Psoas muscle (tissue), 8 donors: ENCODE data around the gene AHSP. TPM values are rescaled to one million over a fixed set of nuclear protein-coding genes. Genes with fewer than 3 reads are reported as not detected.

Source experiments
- ATAC-seq, 4 donors: fragments of 200-7000 bp; cut with Tn5 transposase; one replicate each; pipeline ENCODE4 v1.9.1; 2020; ENCODE audit warnings: moderate library complexity in 3 of 4, mild to moderate bottlenecking in 2 of 4
- DNase-seq, 2 donors: peaks; one replicate each; pipeline ENCODE4 v3.0.0-alpha.2; 2020
- H3K27ac ChIP-seq: fragments of 200-600 bp; one replicate; pipeline ENCODE4 v1.8.0; 2022
- H3K27me3 ChIP-seq, 3 donors: fragments of 200-600 bp in 1 of 3; one replicate each; pipeline versions ENCODE4 v1.6.1 to v1.8.0; 2013 to 2022; ENCODE audit warnings: low read length in 2 of 3, mild to moderate bottlenecking in 2 of 3, moderate library complexity in 1 of 3; ENCODE audit not compliant: insufficient read depth in 3 of 3
- H3K36me3 ChIP-seq, 2 donors: fragments of 200-600 bp in 1 of 2; one replicate each; pipeline versions ENCODE4 v1.6.1 to v1.8.0; 2013 to 2022; ENCODE audit warnings: low read depth in 1 of 2, mild to moderate bottlenecking in 1 of 2, moderate library complexity in 1 of 2; ENCODE audit not compliant: insufficient read depth in 1 of 2
- H3K4me1 ChIP-seq: fragments of 200-600 bp; one replicate; pipeline ENCODE4 v1.8.0; 2022
- H3K4me3 ChIP-seq: fragments of 200-600 bp; one replicate; pipeline ENCODE4 v1.8.0; 2022; ENCODE audit warnings: mild to moderate bottlenecking
- H3K9me3 ChIP-seq: fragments of 200-600 bp; one replicate; pipeline ENCODE4 v1.8.0; 2022
- WGBS, 3 donors: extraction: QIAGEN DNeasy Blood & Tissue Kit; methylation state at CpG; one replicate each; pipeline versions ENCODE4 v1.1.6 to v1.1.7; 2013; 5-methylcytosine and 5-hydroxymethylcytosine counted together
- intact Hi-C, 2 donors: fragments of 100-400 bp; cut with DNase I; formaldehyde crosslinking; loops; one replicate each; pipeline versions ENCODE4 v1.11.0 to v1.14.2; 2022
- polyA plus RNA-seq, 3 donors: library from polyadenylated mRNA; stranded (reverse); fragments of 200-250 nt; gene quantifications; one replicate each; pipeline ENCODE4 v1.2.3, GENCODE V29; 2013
- total RNA-seq, 4 donors: library from RNA; stranded (reverse); fragmentation: NEBNext Ultra II Directional in 2 of 4; extraction: Animal tissue kit (Norgen Biotek cat#: 25700) in 2 of 4; gene quantifications; one replicate each; pipeline versions ENCODE4 v1.2.1 to v1.2.4, GENCODE V29; 2021 to 2023
- TF ChIP-seq, protein P1 (sequence below): fragments of 200-600 bp; IDR thresholded peaks from one replicate; pipeline ENCODE4 v1.8.0; 2022; ENCODE audit warnings: antibody characterized with exemption
- donor health status: healthy with polysubstance abuse.
- donor health status: DM: no; HTN: no; CAD: no; lungs with moderate emphysema.
- donor health status: Bipolar disorder and iron deficiency.
- donor health status: healthy.
- donor health status: DM: yes; HTN: yes; CAD: no.
- donor health status: DM: no; HTN: no; CAD: no.
- donor health status: DM: no; HTN: no; CAD: no.
- donor health status: DM: yes; HTN: yes; CAD: no.

Gene AHSP
- total and polyA plus RNA-seq, 7 donors, result 3.5 TPM; not detected in 6

GRCh38 chr16:31525113-31525512 is 2.6 kb upstream of the AHSP start:
- Histone ChIP-seq H3K36me3 (no peaks in the 10 kb centered on the region), H3K27ac (no peak overlapping the region), H3K4me3 (no peak overlapping the region), H3K4me1 (no peaks in the 10 kb centered on the region), H3K27me3 (peaks cover 0 to 28% (median 14%) of the 10 kb centered on the region in 3 donors), H3K9me3 (no peaks in the 10 kb centered on the region)
- TF ChIP-seq, protein P1, sequence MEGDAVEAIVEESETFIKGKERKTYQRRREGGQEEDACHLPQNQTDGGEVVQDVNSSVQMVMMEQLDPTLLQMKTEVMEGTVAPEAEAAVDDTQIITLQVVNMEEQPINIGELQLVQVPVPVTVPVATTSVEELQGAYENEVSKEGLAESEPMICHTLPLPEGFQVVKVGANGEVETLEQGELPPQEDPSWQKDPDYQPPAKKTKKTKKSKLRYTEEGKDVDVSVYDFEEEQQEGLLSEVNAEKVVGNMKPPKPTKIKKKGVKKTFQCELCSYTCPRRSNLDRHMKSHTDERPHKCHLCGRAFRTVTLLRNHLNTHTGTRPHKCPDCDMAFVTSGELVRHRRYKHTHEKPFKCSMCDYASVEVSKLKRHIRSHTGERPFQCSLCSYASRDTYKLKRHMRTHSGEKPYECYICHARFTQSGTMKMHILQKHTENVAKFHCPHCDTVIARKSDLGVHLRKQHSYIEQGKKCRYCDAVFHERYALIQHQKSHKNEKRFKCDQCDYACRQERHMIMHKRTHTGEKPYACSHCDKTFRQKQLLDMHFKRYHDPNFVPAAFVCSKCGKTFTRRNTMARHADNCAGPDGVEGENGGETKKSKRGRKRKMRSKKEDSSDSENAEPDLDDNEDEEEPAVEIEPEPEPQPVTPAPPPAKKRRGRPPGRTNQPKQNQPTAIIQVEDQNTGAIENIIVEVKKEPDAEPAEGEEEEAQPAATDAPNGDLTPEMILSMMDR, result no peak
- intact Hi-C loops, result no loop called here
- WGBS, 3 donors, result 82 to 84% (median 83%) methylated on average over 3 of the region's 3 CpGs
- DNase-seq (no peak), ATAC-seq (no peak)

GRCh38 chr16:31528523-31529107 is 915 bp downstream of the AHSP start:
- H3K4me1 ChIP-seq, result no peaks in the 10 kb centered on the region
- peak overlapping the region; percentile 47 for H3K4me3 ChIP-seq
- no peak overlapping the region for H3K27ac ChIP-seq
- peaks cover 0 to 60% (median 20%) of the 10 kb centered on the region in 3 donors for H3K27me3 ChIP-seq
- no peaks in the 10 kb centered on the region for H3K9me3 ChIP-seq
- DNase-seq, result no peak
- TF ChIP-seq, protein P1, result no peak
- intact Hi-C loops, result no loop called here
- no peaks in the 10 kb centered on the region for H3K36me3 ChIP-seq
- WGBS, 3 donors, result 15 to 27% (median 21%) methylated on average over 11 of the region's 11 CpGs
- ATAC-seq, result no peak

DNA sequence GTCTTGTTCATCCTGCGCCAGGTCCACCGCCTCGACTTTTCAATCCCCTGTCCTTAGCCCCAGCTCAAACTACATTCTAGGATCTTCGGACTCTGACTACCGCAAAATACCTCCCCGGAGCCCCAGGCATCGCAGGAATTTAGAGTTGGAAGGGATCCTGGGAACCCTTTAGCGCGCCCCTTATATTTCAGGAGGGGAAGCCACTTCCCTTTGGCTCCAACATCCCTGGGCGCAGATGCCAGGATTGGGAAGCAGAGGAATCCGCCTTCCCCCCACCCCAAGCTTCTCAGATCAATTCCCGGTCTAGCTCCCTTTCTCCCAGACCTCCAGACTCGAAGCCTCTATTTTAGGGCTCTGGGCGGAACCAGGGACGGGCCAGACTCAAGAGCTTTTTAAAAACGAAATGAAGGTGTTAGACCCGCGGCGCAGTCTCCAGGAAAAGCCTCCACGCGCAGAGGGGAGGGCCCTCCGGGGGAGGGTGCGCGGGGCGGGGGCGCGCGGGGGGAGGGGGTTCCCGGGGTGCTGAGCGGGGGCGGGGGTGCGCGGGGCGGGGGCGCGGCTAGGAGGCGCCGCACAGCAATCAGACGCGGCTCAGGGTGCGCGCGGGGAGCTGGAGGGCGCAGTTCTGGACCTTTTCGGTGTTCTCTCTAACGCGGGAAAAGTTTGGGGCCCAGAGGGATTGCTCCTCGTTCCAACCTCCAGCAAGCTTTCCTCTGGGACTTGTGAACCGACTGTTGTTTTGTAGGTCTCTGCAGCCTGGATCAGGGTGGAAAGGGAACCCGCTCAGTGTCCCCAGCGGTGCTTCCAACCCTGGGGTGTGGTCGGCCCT is 1.6 kb downstream of the AHSP start:
- DNase-seq (no peak), ATAC-seq (no peak)
- H3K27me3 ChIP-seq, result peaks cover 0 to 67% (median 20%) of the 10 kb centered on the region in 3 donors
- no peaks in the 10 kb centered on the region for H3K9me3 ChIP-seq
- peak overlapping the region; percentile 47 for H3K4me3 ChIP-seq
- no peaks in the 10 kb centered on the region for H3K4me1 ChIP-seq
- WGBS, 3 donors, result 1 to 2% (median 1%) methylated on average over 42 to 52 of the region's 52 CpGs
- intact Hi-C loops, result no loop called here
- no peaks in the 10 kb centered on the region for H3K36me3 ChIP-seq
- no peak overlapping the region for H3K27ac ChIP-seq
- TF ChIP-seq, protein P1, result no peak

- ATAC-seq, result no peak
- peak overlapping the region; percentile 47 for H3K4me3 ChIP-seq
- 16 to 22% (median 18%) methylated on average over 17 of the region's 17 CpGs for WGBS, 3 donors
- H3K36me3 ChIP-seq, result no peaks in the 10 kb centered on the region
- intact Hi-C loops, result no loop called here
- peaks cover 0 to 73% (median 20%) of the 10 kb centered on the region in 3 donors for H3K27me3 ChIP-seq
- H3K4me1 ChIP-seq, result no peaks in the 10 kb centered on the region
- H3K9me3 ChIP-seq, result no peaks in the 10 kb centered on the region
- H3K27ac ChIP-seq, result no peak overlapping the region
- no peak for DNase-seq
- TF ChIP-seq, protein P1, result no peak
Measured at GRCh38 chr16:31529937-31530312, 2.2 kb downstream of the AHSP start.
